ENCODE results near the gene MTG2. TPM values are rescaled to one million over a fixed set of nuclear protein-coding genes. Genes with fewer than 3 reads are reported as not detected.
A peak's percentile ranks its signal among the peaks of the same experiment; 100 is the strongest.

The MTG2 gene
- total and polyA plus RNA-seq, 2 of the 13 experiments (the other 11 are each of a cell fraction or from before 2014, with no cell fraction given): 20.4 to 37.8 TPM

GRCh38 chr20:62141397-62142251, 41.2 kb upstream of the MTG2 start (continued):
- TF ChIP-seq ZBTB4 (CRISPR knock-in tag; IDR thresholded peaks at IDR 0.05; ENCODE audit: borderline replicate concordance): no peak
- no peak for TF ChIP-seq RXRB (CRISPR knock-in tag; IDR thresholded peaks at IDR 0.05; ENCODE audit: borderline replicate concordance)
- no peak for TF ChIP-seq ZNF660 (CRISPR knock-in tag; IDR thresholded peaks at IDR 0.05; ENCODE audit: borderline replicate concordance, low read depth)
- TF ChIP-seq CCAR2 (optimal IDR thresholded peaks at IDR 0.05; ENCODE audit: low read depth, low read length): no peak
- TF ChIP-seq ZFP91 (CRISPR knock-in tag; IDR thresholded peaks at IDR 0.05; ENCODE audit: borderline replicate concordance): peak; percentile 13; the same call in 1 of the 2 replicates
- TF ChIP-seq ZNF337 (CRISPR knock-in tag; IDR thresholded peaks at IDR 0.05; ENCODE audit: borderline replicate concordance, low read depth): no peak; the same call in 1 of the 2 replicates
- no peak for TF ChIP-seq FOXA1 (IDR thresholded peaks at IDR 0.05)
- 0 out of 2 replicates have a peak, but pooled peaks have one; percentile 3 for TF ChIP-seq FOXA1 (CRISPR knock-in tag; IDR thresholded peaks at IDR 0.05)
- no peak for TF ChIP-seq ATM (IDR thresholded peaks at IDR 0.05; ENCODE audit: borderline replicate concordance)
- no peak for TF ChIP-seq RBM39 (IDR thresholded peaks at IDR 0.05; ENCODE audit: low read depth, low read length, poor library complexity, severe bottlenecking)
- TF ChIP-seq ZNF441 (CRISPR knock-in tag; IDR thresholded peaks at IDR 0.05; ENCODE audit: borderline replicate concordance): peak; percentile 31; the same call in 1 of the 2 replicates
- TF ChIP-seq ZNF737 (CRISPR knock-in tag; IDR thresholded peaks at IDR 0.05; ENCODE audit: borderline replicate concordance): no peak
- TF ChIP-seq, protein P1, sequence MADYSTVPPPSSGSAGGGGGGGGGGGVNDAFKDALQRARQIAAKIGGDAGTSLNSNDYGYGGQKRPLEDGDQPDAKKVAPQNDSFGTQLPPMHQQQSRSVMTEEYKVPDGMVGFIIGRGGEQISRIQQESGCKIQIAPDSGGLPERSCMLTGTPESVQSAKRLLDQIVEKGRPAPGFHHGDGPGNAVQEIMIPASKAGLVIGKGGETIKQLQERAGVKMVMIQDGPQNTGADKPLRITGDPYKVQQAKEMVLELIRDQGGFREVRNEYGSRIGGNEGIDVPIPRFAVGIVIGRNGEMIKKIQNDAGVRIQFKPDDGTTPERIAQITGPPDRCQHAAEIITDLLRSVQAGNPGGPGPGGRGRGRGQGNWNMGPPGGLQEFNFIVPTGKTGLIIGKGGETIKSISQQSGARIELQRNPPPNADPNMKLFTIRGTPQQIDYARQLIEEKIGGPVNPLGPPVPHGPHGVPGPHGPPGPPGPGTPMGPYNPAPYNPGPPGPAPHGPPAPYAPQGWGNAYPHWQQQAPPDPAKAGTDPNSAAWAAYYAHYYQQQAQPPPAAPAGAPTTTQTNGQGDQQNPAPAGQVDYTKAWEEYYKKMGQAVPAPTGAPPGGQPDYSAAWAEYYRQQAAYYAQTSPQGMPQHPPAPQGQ (CRISPR knock-in tag; IDR thresholded peaks at IDR 0.05; ENCODE audit: borderline replicate concordance): no peak
- TF ChIP-seq ZNF766 (CRISPR knock-in tag; IDR thresholded peaks at IDR 0.05; ENCODE audit: borderline replicate concordance): no peak
- TF ChIP-seq KMT2A (CRISPR knock-in tag; IDR thresholded peaks at IDR 0.05): no peak; the same call in 1 of the 2 replicates
- TF ChIP-seq, protein P2, sequence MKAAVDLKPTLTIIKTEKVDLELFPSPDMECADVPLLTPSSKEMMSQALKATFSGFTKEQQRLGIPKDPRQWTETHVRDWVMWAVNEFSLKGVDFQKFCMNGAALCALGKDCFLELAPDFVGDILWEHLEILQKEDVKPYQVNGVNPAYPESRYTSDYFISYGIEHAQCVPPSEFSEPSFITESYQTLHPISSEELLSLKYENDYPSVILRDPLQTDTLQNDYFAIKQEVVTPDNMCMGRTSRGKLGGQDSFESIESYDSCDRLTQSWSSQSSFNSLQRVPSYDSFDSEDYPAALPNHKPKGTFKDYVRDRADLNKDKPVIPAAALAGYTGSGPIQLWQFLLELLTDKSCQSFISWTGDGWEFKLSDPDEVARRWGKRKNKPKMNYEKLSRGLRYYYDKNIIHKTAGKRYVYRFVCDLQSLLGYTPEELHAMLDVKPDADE (CRISPR knock-in tag; IDR thresholded peaks at IDR 0.05): no peak
- no peak for TF ChIP-seq ZNF615 (CRISPR knock-in tag; IDR thresholded peaks at IDR 0.05; ENCODE audit: borderline replicate concordance)
- TF ChIP-seq ZC3H13 (CRISPR knock-in tag; IDR thresholded peaks at IDR 0.05): no peak; the same call in none of the 2 replicates
- TF ChIP-seq, protein P3, sequence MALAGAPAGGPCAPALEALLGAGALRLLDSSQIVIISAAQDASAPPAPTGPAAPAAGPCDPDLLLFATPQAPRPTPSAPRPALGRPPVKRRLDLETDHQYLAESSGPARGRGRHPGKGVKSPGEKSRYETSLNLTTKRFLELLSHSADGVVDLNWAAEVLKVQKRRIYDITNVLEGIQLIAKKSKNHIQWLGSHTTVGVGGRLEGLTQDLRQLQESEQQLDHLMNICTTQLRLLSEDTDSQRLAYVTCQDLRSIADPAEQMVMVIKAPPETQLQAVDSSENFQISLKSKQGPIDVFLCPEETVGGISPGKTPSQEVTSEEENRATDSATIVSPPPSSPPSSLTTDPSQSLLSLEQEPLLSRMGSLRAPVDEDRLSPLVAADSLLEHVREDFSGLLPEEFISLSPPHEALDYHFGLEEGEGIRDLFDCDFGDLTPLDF (CRISPR knock-in tag; IDR thresholded peaks at IDR 0.05): no peak

Measured in HepG2 (cell line).